Astrocyte of the spinal cord (primary cell): ENCODE results near the gene FLRT2.
A peak's percentile ranks its signal among the peaks of the same experiment; 100 is the strongest.

Experiments
- DNase-seq: peaks from one replicate; pipeline ENCODE4 v3.0.0; 2011; ENCODE audit warnings: low read depth, low spot score
- H3K4me3 ChIP-seq: 2 replicates; pipeline ENCODE4 v1.5.1; 2011; ENCODE audit warnings: low read depth, mild to moderate bottlenecking, low read length, moderate library complexity
- CTCF ChIP-seq: IDR thresholded peaks from 2 replicates; pipeline ENCODE4 v1.5.1; 2012; ENCODE audit warnings: low read depth, mild to moderate bottlenecking, low read length, inconsistent platforms
- in situ Hi-C: cut with HindIII; loops from 2 replicates; pipeline ENCODE4 v1.10.0; 2017; ENCODE audit warnings: low sequenced_read_pairs

The FLRT2 gene

GRCh38 chr14:85528897-85529631, 880 bp upstream of the FLRT2 start:
- no peak for TF ChIP-seq CTCF
- in situ Hi-C loops: no loop called here
- H3K4me3 ChIP-seq: peak overlapping the region; percentile 65
- DNase-seq: peak; percentile 80

- in situ Hi-C loops: no loop called here
- TF ChIP-seq CTCF: no peak
- peak overlapping the region; percentile 65 for H3K4me3 ChIP-seq
- no peak for DNase-seq
These were observed 682 bp downstream of the FLRT2 start for GRCh38 chr14:85530626-85531025.

- in situ Hi-C loops: no loop called here
- no peak for TF ChIP-seq CTCF
- DNase-seq: peak; percentile 79
- peak overlapping the region; percentile 65 for H3K4me3 ChIP-seq
These were observed 1.2 kb downstream of the FLRT2 start for GRCh38 chr14:85531141-85531586.

- peak; percentile 44 for TF ChIP-seq CTCF
- DNase-seq: peak; percentile 89
- in situ Hi-C loops: no loop called here
- peak overlapping the region; percentile 65 for H3K4me3 ChIP-seq
These were observed 1.8 kb downstream of the FLRT2 start for GRCh38 chr14:85531587-85532373.

- in situ Hi-C loops: no loop called here
- TF ChIP-seq CTCF: no peak
- H3K4me3 ChIP-seq: peak overlapping the region; percentile 65
- no peak for DNase-seq
These were observed 2.6 kb downstream of the FLRT2 start for GRCh38 chr14:85532374-85533022.

- peak overlapping the region; percentile 65 for H3K4me3 ChIP-seq
- no peak for TF ChIP-seq CTCF
- DNase-seq: peak; percentile 81
- in situ Hi-C loops: no loop called here
These were observed 3.3 kb downstream of the FLRT2 start for GRCh38 chr14:85533023-85533860.
